Gastroesophageal sphincter (tissue), 4 donors: ENCODE data around the gene GRM7. TPM values are rescaled to one million over a fixed set of nuclear protein-coding genes. Genes with fewer than 3 reads are reported as not detected.

ENCODE experiments used
- ATAC-seq: fragments of 150-250 bp; one replicate; pipeline ENCODE4 v1.9.1; 2016; ENCODE audit warnings: mild to moderate bottlenecking, moderate library complexity
- H3K27ac ChIP-seq, 4 donors: fragments of 200-600 bp; sonication (generic) in 3 of 4; 1 replicate in 3 of 4; 2 replicates in 1 of 4; pipeline ENCODE4 v1.5.1; 2016 to 2019
- H3K27me3 ChIP-seq: fragments of 200-600 bp; sonication (generic); one replicate; pipeline ENCODE4 v1.5.1; 2019
- H3K36me3 ChIP-seq, 2 donors: fragments of 200-600 bp; sonication (generic); one replicate each; pipeline ENCODE4 v1.5.1; 2019; ENCODE audit warnings: control low read depth in 1 of 2
- H3K4me1 ChIP-seq, 3 donors: fragments of 200-600 bp; sonication (generic); 1 replicate in 2 of 3; 2 replicates in 1 of 3; pipeline ENCODE4 v1.5.1; 2016 to 2019; ENCODE audit warnings: control low read depth in 2 of 3
- H3K4me3 ChIP-seq, 2 donors: fragments of 200-600 bp; sonication (generic); one replicate each; pipeline ENCODE4 v1.5.1; 2019; ENCODE audit warnings: mild to moderate bottlenecking in 1 of 2, moderate library complexity in 1 of 2
- H3K9me3 ChIP-seq, 3 donors: fragments of 200-600 bp; sonication (generic); one replicate each; pipeline ENCODE4 v1.5.1; 2017 to 2019; ENCODE audit warnings: control low read depth in 2 of 3
- EP300 ChIP-seq: sonication (generic); formaldehyde crosslinking; IDR thresholded peaks from one replicate; pipeline ENCODE4 v1.6.1; 2017; ENCODE audit warnings: antibody characterized with exemption, mild to moderate bottlenecking
- POLR2A ChIP-seq, 2 donors: fragments of 450-650 bp; IDR thresholded peaks; one replicate each; pipeline ENCODE4 v1.6.1; 2017; ENCODE audit warnings: antibody characterized with exemption in 2 of 2, mild to moderate bottlenecking in 2 of 2, moderate library complexity in 1 of 2
- POLR2AphosphoS5 ChIP-seq: sonication (generic); formaldehyde crosslinking; IDR thresholded peaks from one replicate; pipeline ENCODE4 v1.6.1; 2017; ENCODE audit warnings: antibody characterized with exemption
- WGBS, 2 donors: methylation state at CpG; one replicate each; pipeline ENCODE4 v1.1.5; 2018; ENCODE audit warnings: low coverage in 1 of 2; 5-methylcytosine and 5-hydroxymethylcytosine counted together
- total RNA-seq, 4 donors: library from RNA; depleted of rRNA; stranded (reverse); fragments of >200 nt; gene quantifications; one replicate each; pipeline ENCODE4 v1.1.0, GENCODE V29; 2016
- TF ChIP-seq, protein P1 (sequence below), 4 experiments: fragments of 200-600 bp in 2 of 4; fragments of 450-650 bp in 2 of 4; sonication (generic) in 1 of 4; IDR thresholded peaks; one replicate each; pipeline ENCODE4 v1.5.1; 2017 to 2019; ENCODE audit warnings: antibody characterized with exemption in 4 of 4, mild to moderate bottlenecking in 2 of 4, moderate library complexity in 2 of 4

The GRM7 gene
- total RNA-seq, 4 donors from 2014 or later: 0.40 to 7.6 TPM; not detected in 2

DNA sequence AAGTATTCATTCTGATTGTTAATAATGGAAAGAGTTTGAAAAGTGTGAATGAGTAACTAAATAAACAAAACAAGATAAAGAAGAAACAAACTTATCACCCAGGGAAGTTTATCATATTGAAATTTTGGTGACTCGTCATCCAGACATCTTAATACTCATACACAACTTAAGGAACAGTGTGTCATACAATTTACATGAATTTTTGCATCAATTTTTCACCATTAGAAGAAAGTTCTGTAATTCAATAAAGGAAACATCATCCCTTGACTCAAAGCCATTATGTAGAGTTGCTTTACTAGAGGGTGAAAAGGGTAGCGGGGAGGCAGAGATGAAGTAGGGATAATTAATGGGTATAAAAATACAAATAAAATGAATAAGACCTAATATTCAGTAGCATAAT, 536.2 kb downstream of the GRM7 start:
- ATAC-seq: no peak
- TF ChIP-seq POLR2A (IDR thresholded peaks at IDR 0.05): no peak
- TF ChIP-seq EP300: no peak
- TF ChIP-seq, protein P1, sequence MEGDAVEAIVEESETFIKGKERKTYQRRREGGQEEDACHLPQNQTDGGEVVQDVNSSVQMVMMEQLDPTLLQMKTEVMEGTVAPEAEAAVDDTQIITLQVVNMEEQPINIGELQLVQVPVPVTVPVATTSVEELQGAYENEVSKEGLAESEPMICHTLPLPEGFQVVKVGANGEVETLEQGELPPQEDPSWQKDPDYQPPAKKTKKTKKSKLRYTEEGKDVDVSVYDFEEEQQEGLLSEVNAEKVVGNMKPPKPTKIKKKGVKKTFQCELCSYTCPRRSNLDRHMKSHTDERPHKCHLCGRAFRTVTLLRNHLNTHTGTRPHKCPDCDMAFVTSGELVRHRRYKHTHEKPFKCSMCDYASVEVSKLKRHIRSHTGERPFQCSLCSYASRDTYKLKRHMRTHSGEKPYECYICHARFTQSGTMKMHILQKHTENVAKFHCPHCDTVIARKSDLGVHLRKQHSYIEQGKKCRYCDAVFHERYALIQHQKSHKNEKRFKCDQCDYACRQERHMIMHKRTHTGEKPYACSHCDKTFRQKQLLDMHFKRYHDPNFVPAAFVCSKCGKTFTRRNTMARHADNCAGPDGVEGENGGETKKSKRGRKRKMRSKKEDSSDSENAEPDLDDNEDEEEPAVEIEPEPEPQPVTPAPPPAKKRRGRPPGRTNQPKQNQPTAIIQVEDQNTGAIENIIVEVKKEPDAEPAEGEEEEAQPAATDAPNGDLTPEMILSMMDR (IDR thresholded peaks at IDR 0.05): no peak
- no peak for TF ChIP-seq POLR2AphosphoS5
- Histone ChIP-seq H3K27ac (no peak overlapping the region), H3K4me3 (no peak overlapping the region), H3K27me3 (no peaks in the 10 kb centered on the region), H3K9me3 (no peaks in the 10 kb centered on the region), H3K36me3 (no peaks in the 10 kb centered on the region), H3K4me1 (no peaks in the 10 kb centered on the region)
- 97 to 100% methylated on average over 2 of the region's 2 CpGs for WGBS, 2 donors

GRCh38 chr3:7400360-7400759, 539.4 kb downstream of the GRM7 start:
- Histone ChIP-seq H3K27me3 (no peaks in the 10 kb centered on the region), H3K9me3 (no peaks in the 10 kb centered on the region), H3K27ac (no peak overlapping the region), H3K4me1 (no peaks in the 10 kb centered on the region), H3K4me3 (no peak overlapping the region), H3K36me3 (no peaks in the 10 kb centered on the region)
- WGBS, 2 donors: 89 to 97% methylated on average over 2 of the region's 2 CpGs
- ATAC-seq: no peak
- no peak for TF ChIP-seq EP300
- TF ChIP-seq, protein P1 (IDR thresholded peaks at IDR 0.05): no peak
- no peak for TF ChIP-seq POLR2A (IDR thresholded peaks at IDR 0.05)
- TF ChIP-seq POLR2AphosphoS5: no peak

DNA sequence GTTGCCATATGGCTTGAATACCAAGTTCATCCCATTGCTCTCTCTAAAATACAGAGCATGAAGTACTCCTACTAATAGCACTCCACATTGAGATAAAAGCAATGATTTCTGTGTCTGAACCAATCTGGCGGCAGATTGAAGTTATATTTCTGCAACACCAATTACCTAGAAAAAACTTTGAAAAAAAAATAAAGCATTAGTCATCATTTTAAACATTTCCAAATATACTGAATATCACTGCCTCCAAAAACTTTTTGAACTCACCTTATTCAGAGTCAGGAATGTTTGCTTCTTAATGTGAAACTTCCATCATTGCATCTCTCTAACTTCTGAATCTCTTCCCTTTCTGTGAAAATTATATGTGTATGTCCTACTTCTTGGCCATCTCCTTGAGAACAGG, 540.5 kb downstream of the GRM7 start:
- TF ChIP-seq EP300 (no peak), POLR2A (IDR thresholded peaks at IDR 0.05) (no peak), POLR2AphosphoS5 (no peak)
- TF ChIP-seq, protein P1 (IDR thresholded peaks at IDR 0.05): no peak
- Histone ChIP-seq H3K27me3 (no peaks in the 10 kb centered on the region), H3K9me3 (no peaks in the 10 kb centered on the region), H3K4me3 (no peak overlapping the region), H3K4me1 (no peaks in the 10 kb centered on the region), H3K27ac (no peak overlapping the region), H3K36me3 (no peaks in the 10 kb centered on the region)
- 75 to 100% methylated on average over 1 of the region's 1 CpG for WGBS, 2 donors
- ATAC-seq: no peak

GRCh38 chr3:7407107-7407506, 546.2 kb downstream of the GRM7 start:
- no peaks in the 10 kb centered on the region for H3K36me3 ChIP-seq
- H3K27ac ChIP-seq: no peak overlapping the region
- H3K27me3 ChIP-seq: no peaks in the 10 kb centered on the region
- 50 to 96% methylated on average over 2 to 4 of the region's 4 CpGs for WGBS, 2 donors
- ATAC-seq: no peak
- no peaks in the 10 kb centered on the region for H3K4me1 ChIP-seq
- no peak overlapping the region for H3K4me3 ChIP-seq
- no peaks in the 10 kb centered on the region for H3K9me3 ChIP-seq
- TF ChIP-seq POLR2A (IDR thresholded peaks at IDR 0.05) (no peak), POLR2AphosphoS5 (no peak), EP300 (no peak)

DNA sequence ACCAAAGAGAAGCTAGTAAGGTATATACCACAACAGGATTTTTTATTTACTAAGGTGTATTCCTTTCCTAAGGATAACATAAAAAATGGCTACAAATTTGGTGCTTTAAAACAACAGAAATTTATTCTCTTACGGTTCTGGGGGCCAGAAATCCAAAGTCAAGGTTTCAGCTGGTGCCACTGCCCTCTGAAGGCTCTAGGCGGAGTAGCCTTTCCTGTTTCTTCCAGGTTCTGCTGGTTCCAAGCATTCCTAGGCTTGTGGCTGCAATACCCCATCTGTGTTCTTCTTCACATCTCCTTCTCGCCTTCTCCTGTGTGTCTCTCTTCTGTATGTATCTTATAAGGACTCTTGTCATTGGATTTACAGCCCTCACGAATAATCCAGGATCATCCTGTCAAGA, 549.9 kb downstream of the GRM7 start:
- Histone ChIP-seq H3K36me3 (no peaks in the 10 kb centered on the region), H3K27me3 (no peaks in the 10 kb centered on the region), H3K27ac (no peak overlapping the region), H3K4me1 (no peaks in the 10 kb centered on the region), H3K9me3 (no peaks in the 10 kb centered on the region), H3K4me3 (no peak overlapping the region)
- TF ChIP-seq POLR2A (IDR thresholded peaks at IDR 0.05): no peak
- TF ChIP-seq EP300: no peak
- no peak for TF ChIP-seq POLR2AphosphoS5
- TF ChIP-seq, protein P1 (IDR thresholded peaks at IDR 0.05): no peak
- 82 to 90% methylated on average over 4 of the region's 4 CpGs for WGBS, 2 donors
- ATAC-seq: no peak
